Measurements from ENCODE around the gene ERC1.
A peak's percentile ranks its signal among the peaks of the same experiment; 100 is the strongest.
"Not testable (repeated sequence)": the region's sequence is repeated elsewhere in the genome, so short reads cannot be mapped to it uniquely, and the experiment has no call there.

Gene ERC1

GRCh38 chr12:1083151-1083888 is 92.3 kb downstream of the ERC1 start:
- no peak for DNase-seq

- DNase-seq: no peak
Observed at GRCh38 chr12:1083889-1084262, 92.9 kb downstream of the ERC1 start.

- no peak for DNase-seq
Observed at GRCh38 chr12:1091350-1091749, 100.3 kb downstream of the ERC1 start.

- no peak for DNase-seq
Observed at GRCh38 chr12:1093166-1093751, 102.2 kb downstream of the ERC1 start.

- DNase-seq: no peak
Observed at GRCh38 chr12:1094714-1095113, 103.7 kb downstream of the ERC1 start.

GRCh38 chr12:1099158-1099557 is 108.1 kb downstream of the ERC1 start:
- no peak for DNase-seq

- not testable (repeated sequence) for DNase-seq
Observed at GRCh38 chr12:1099618-1100017, 108.6 kb downstream of the ERC1 start.

- DNase-seq: no peak
Observed at GRCh38 chr12:1102115-1102514, 111.1 kb downstream of the ERC1 start.

- no peak for DNase-seq
Observed at GRCh38 chr12:1102791-1103450, 111.9 kb downstream of the ERC1 start.

GRCh38 chr12:1103632-1104031 is 112.6 kb downstream of the ERC1 start:
- no peak for DNase-seq

GRCh38 chr12:1104088-1104800 is 113.2 kb downstream of the ERC1 start:
- no peak for DNase-seq

- DNase-seq: no peak
Observed at GRCh38 chr12:1107669-1108068, 116.6 kb downstream of the ERC1 start.

- DNase-seq: no peak
Observed at GRCh38 chr12:1108276-1108675, 117.3 kb downstream of the ERC1 start.

- DNase-seq: no peak
Observed at GRCh38 chr12:1115484-1116231, 124.6 kb downstream of the ERC1 start.

- no peak for DNase-seq
Observed at GRCh38 chr12:1117371-1117770, 126.3 kb downstream of the ERC1 start.

GRCh38 chr12:1117970-1118563 is 127.0 kb downstream of the ERC1 start:
- peak; percentile 45 for DNase-seq

- peak; percentile 29 for DNase-seq
Observed at GRCh38 chr12:1122786-1123185, 131.8 kb downstream of the ERC1 start.

GRCh38 chr12:1126091-1126490 is 135.1 kb downstream of the ERC1 start:
- no peak for DNase-seq

GRCh38 chr12:1127021-1127420 is 136.0 kb downstream of the ERC1 start:
- DNase-seq: no peak

GRCh38 chr12:1130164-1130563 is 139.1 kb downstream of the ERC1 start:
- no peak for DNase-seq

GRCh38 chr12:1130571-1130970 is 139.5 kb downstream of the ERC1 start:
- no peak for DNase-seq

GRCh38 chr12:1131811-1132224 is 140.8 kb downstream of the ERC1 start:
- DNase-seq: no peak

Data from activated effector memory CD4-positive, alpha-beta T cell treated with Interleukin-2 at 50 U/mL for 16 hours (primary cell).